CD14-positive monocyte (primary cell): Measurements from ENCODE around the gene XDH. TPM values are rescaled to one million over a fixed set of nuclear protein-coding genes. Genes with fewer than 3 reads are reported as not detected.

Source experiments
- DNase-seq, 3 donors: peaks; one replicate each; pipeline ENCODE4 v3.0.0-alpha.2; 2011 to 2022
- H2AFZ ChIP-seq: 2 replicates; pipeline ENCODE4 v1.6.0; 2012; ENCODE audit warnings: mild to moderate bottlenecking, low read depth, low read length, inconsistent platforms; ENCODE audit not compliant: insufficient read depth, poor library complexity, severe bottlenecking
- H3K27ac ChIP-seq, 2 donors: 1 replicate in 1 of 2; 2 replicates in 1 of 2; pipeline ENCODE4 v1.5.1; 2012 to 2013; ENCODE audit warnings: low read length in 2 of 2, control low read depth in 1 of 2, inconsistent platforms in 1 of 2, low read depth in 1 of 2, mild to moderate bottlenecking in 1 of 2
- H3K27me3 ChIP-seq, 2 donors: one replicate each; pipeline versions ENCODE4 v1.6.0 to v1.6.1; 2011 to 2013; ENCODE audit warnings: low read length in 2 of 2; ENCODE audit not compliant: control insufficient read depth in 2 of 2, insufficient read depth in 2 of 2
- H3K36me3 ChIP-seq, 2 donors: replicated peaks in 1 of 2; 1 replicate in 1 of 2; 2 replicates in 1 of 2; pipeline versions ENCODE4 v1.5.1 to v1.6.1; 2012 to 2013; ENCODE audit warnings: low read length in 2 of 2, control low read depth in 1 of 2, inconsistent platforms in 1 of 2, mild to moderate bottlenecking in 1 of 2; ENCODE audit not compliant: insufficient read depth in 2 of 2, control insufficient read depth in 1 of 2
- H3K4me1 ChIP-seq, 2 donors: 1 replicate in 1 of 2; 2 replicates in 1 of 2; pipeline versions ENCODE4 v1.5.1 to v1.6.1; 2012 to 2013; ENCODE audit warnings: low read length in 2 of 2, control low read depth in 1 of 2, inconsistent platforms in 1 of 2, mild to moderate bottlenecking in 1 of 2, moderate library complexity in 1 of 2; ENCODE audit not compliant: insufficient read depth in 2 of 2, control insufficient read depth in 1 of 2
- H3K4me2 ChIP-seq: replicated peaks from 2 replicates; pipeline ENCODE3; 2012; ENCODE audit warnings: low read length, moderate library complexity, mild to moderate bottlenecking; ENCODE audit not compliant: poor library complexity, severe bottlenecking; ENCODE audit errors: extremely low read depth
- H3K4me3 ChIP-seq, 3 experiments: fragments of 200-600 bp in 1 of 3; sonication (generic) in 1 of 3; replicated peaks in 1 of 3; 1 replicate in 2 of 3; 2 replicates in 1 of 3; pipeline ENCODE4 v1.5.1; 2011 to 2013; ENCODE audit warnings: low read length in 3 of 3, mild to moderate bottlenecking in 3 of 3, control low read depth in 2 of 3, low read depth in 2 of 3, inconsistent platforms in 1 of 3, moderate library complexity in 1 of 3
- H3K79me2 ChIP-seq: 2 replicates; pipeline ENCODE4 v1.6.0; 2012; ENCODE audit warnings: mild to moderate bottlenecking, control low read depth, inconsistent platforms, low read length, moderate library complexity; ENCODE audit not compliant: insufficient read depth
- H3K9ac ChIP-seq: 2 replicates; pipeline ENCODE4 v1.6.0; 2017; ENCODE audit warnings: low read length, mild to moderate bottlenecking; ENCODE audit not compliant: insufficient read depth, poor library complexity, severe bottlenecking
- H3K9me3 ChIP-seq, 2 donors: replicated peaks in 1 of 2; 1 replicate in 1 of 2; 2 replicates in 1 of 2; pipeline versions ENCODE4 v1.5.1 to v1.6.1; 2012 to 2013; ENCODE audit warnings: low read length in 2 of 2, control low read depth in 1 of 2; ENCODE audit not compliant: control insufficient read depth in 1 of 2, insufficient read depth in 1 of 2
- H4K20me1 ChIP-seq: 2 replicates; pipeline ENCODE4 v1.6.0; 2012; ENCODE audit warnings: mild to moderate bottlenecking, low read length, control low read depth, moderate library complexity; ENCODE audit not compliant: insufficient read depth
- H3K27ac Mint-ChIP-seq, 7 donors: one replicate each; pipeline ENCODE4 v1.8.0; 2020; ENCODE audit warnings: mild to moderate bottlenecking in 7 of 7, mixed read lengths in 7 of 7, moderate library complexity in 6 of 7, inconsistent platforms in 2 of 7
- H3K27me3 Mint-ChIP-seq, 3 donors: one replicate each; pipeline ENCODE4 v1.8.0; 2021 to 2022; ENCODE audit warnings: low read depth in 3 of 3, mild to moderate bottlenecking in 3 of 3, mixed read lengths in 3 of 3, moderate library complexity in 3 of 3, inconsistent platforms in 1 of 3
- H3K36me3 Mint-ChIP-seq, 2 donors: one replicate each; pipeline ENCODE4 v1.8.0; 2020; ENCODE audit warnings: mixed read lengths in 2 of 2, inconsistent platforms in 1 of 2, mild to moderate bottlenecking in 1 of 2
- H3K4me1 Mint-ChIP-seq: one replicate; pipeline ENCODE4 v1.8.0; 2020; ENCODE audit warnings: mild to moderate bottlenecking, mixed read lengths
- H3K4me3 Mint-ChIP-seq, 2 donors: one replicate each; pipeline ENCODE4 v1.8.0; 2020; ENCODE audit warnings: mild to moderate bottlenecking in 2 of 2, mixed read lengths in 2 of 2, moderate library complexity in 1 of 2
- H3K9me3 Mint-ChIP-seq, 7 donors: one replicate each; pipeline ENCODE4 v1.8.0; 2020 to 2022; ENCODE audit warnings: mixed read lengths in 7 of 7, mild to moderate bottlenecking in 6 of 7, moderate library complexity in 6 of 7, inconsistent platforms in 2 of 7
- WGBS: methylation state at CpG from one replicate; pipeline ENCODE4 v1.1.5; 2013; ENCODE audit warnings: missing lambda C conversion rate; ENCODE audit not compliant: insufficient coverage; 5-methylcytosine and 5-hydroxymethylcytosine counted together
- intact Hi-C, 2 donors: fragments of 100-400 bp; cut with micrococcal nuclease; formaldehyde crosslinking; loops; one replicate each; pipeline versions ENCODE4 v1.15.0 to v1.15.1; 2023
- polyA plus RNA-seq, 3 donors: library from polyadenylated mRNA; depleted of rRNA in 1 of 3; unstranded in 2 of 3; stranded (reverse) in 1 of 3; fragments of 300-500 nt in 2 of 3; fragments of >200 nt in 1 of 3; fragmentation: Illumina TruSeq in 2 of 3; gene quantifications; 1 replicate in 2 of 3; 2 replicates in 1 of 3; pipeline ENCODE4 v1.2.3, GENCODE V29; 2012 to 2021
- TF ChIP-seq, protein P1 (sequence below): fragments of 200-600 bp; IDR thresholded peaks from one replicate; pipeline ENCODE4 v1.8.0; 2022; ENCODE audit warnings: antibody characterized with exemption, mild to moderate bottlenecking

Gene XDH
- polyA plus RNA-seq, 3 donors, result not detected

DNA sequence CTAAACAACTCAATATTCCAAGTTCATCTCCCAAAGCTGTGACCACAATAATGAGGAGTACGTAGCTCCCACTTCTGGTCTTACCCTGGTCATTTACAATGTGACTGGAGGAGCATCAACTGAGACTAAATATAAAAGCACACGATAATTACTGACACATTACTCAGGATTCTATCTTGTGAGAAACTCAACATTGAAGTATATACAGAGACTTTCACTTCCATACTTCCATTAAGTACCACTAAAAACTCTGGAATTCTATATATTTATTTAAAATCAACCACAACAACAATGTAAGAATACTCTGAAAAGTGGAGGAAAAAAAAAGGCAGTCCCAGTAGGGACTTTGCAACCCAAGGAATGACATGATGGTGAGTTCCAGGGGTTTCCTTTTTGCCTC, 61.4 kb downstream of the XDH start:
- no peaks in the 10 kb centered on the region for H3K9me3 ChIP-seq
- Mint-ChIP-seq H3K27ac (no peak overlapping the region), H3K4me3 (no peak overlapping the region), H3K27me3 (peaks cover 10 to 18% (median 15%) of the 10 kb centered on the region in 3 donors), H3K4me1 (peaks cover 3% of the 10 kb centered on the region), H3K36me3 (no peaks in the 10 kb centered on the region), H3K9me3 (peaks cover 0 to 6% (median 0%) of the 10 kb centered on the region in 7 donors)
- intact Hi-C loops, result no loop called here
- no peaks in the 10 kb centered on the region for H3K79me2 ChIP-seq
- H3K9ac ChIP-seq, result no peak overlapping the region
- peaks cover 0 to 2% of the 10 kb centered on the region in 2 donors for H3K27me3 ChIP-seq
- no peaks in the 10 kb centered on the region for H3K36me3 ChIP-seq
- no peak for DNase-seq
- H3K4me1 ChIP-seq, result no peaks in the 10 kb centered on the region
- H3K4me3 ChIP-seq, result no peak overlapping the region
- TF ChIP-seq, protein P1, sequence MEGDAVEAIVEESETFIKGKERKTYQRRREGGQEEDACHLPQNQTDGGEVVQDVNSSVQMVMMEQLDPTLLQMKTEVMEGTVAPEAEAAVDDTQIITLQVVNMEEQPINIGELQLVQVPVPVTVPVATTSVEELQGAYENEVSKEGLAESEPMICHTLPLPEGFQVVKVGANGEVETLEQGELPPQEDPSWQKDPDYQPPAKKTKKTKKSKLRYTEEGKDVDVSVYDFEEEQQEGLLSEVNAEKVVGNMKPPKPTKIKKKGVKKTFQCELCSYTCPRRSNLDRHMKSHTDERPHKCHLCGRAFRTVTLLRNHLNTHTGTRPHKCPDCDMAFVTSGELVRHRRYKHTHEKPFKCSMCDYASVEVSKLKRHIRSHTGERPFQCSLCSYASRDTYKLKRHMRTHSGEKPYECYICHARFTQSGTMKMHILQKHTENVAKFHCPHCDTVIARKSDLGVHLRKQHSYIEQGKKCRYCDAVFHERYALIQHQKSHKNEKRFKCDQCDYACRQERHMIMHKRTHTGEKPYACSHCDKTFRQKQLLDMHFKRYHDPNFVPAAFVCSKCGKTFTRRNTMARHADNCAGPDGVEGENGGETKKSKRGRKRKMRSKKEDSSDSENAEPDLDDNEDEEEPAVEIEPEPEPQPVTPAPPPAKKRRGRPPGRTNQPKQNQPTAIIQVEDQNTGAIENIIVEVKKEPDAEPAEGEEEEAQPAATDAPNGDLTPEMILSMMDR, result no peak
- H3K27ac ChIP-seq, result no peak overlapping the region
- H4K20me1 ChIP-seq, result no peaks in the 10 kb centered on the region
- no peak overlapping the region for H3K4me2 ChIP-seq
- WGBS, result 100% methylated on average over 1 of the region's 2 CpGs
- H2AFZ ChIP-seq, result no peak overlapping the region

- TF ChIP-seq, protein P1, result no peak
- no peak overlapping the region for H3K27ac ChIP-seq
- H3K9me3 ChIP-seq, result no peaks in the 10 kb centered on the region
- H3K27me3 ChIP-seq, result no peaks in the 10 kb centered on the region
- H3K4me2 ChIP-seq, result no peak overlapping the region
- no peak overlapping the region for H3K9ac ChIP-seq
- Mint-ChIP-seq H3K27me3 (peaks cover 2 to 4% (median 3%) of the 10 kb centered on the region in 3 donors), H3K9me3 (peaks cover 0 to 6% (median 0%) of the 10 kb centered on the region in 7 donors), H3K27ac (no peak overlapping the region), H3K4me3 (no peak overlapping the region), H3K4me1 (no peaks in the 10 kb centered on the region), H3K36me3 (no peaks in the 10 kb centered on the region)
- no peaks in the 10 kb centered on the region for H3K79me2 ChIP-seq
- no peaks in the 10 kb centered on the region for H4K20me1 ChIP-seq
- no peaks in the 10 kb centered on the region for H3K36me3 ChIP-seq
- no peak overlapping the region for H2AFZ ChIP-seq
- H3K4me3 ChIP-seq, result no peak overlapping the region
- 91% methylated on average over 4 of the region's 6 CpGs for WGBS
- no peaks in the 10 kb centered on the region for H3K4me1 ChIP-seq
- no peak for DNase-seq
- intact Hi-C loops, result no loop called here
Measured at GRCh38 chr2:31349684-31350083, 64.9 kb downstream of the XDH start.
